GM12892 (cell line): ENCODE results near the gene PHF21B.

Experiments
- POLR2A ChIP-seq: IDR thresholded peaks from 2 replicates; pipeline ENCODE4 v1.6.1; 2011; ENCODE audit warnings: low read depth, low read length, control low read depth
- POLR2AphosphoS5 ChIP-seq: IDR thresholded peaks from 2 replicates; pipeline ENCODE4 v1.6.1; 2011; ENCODE audit warnings: low read depth, low read length, control low read depth
- TAF1 ChIP-seq: IDR thresholded peaks from 2 replicates; pipeline ENCODE4 v1.6.1; 2011; ENCODE audit warnings: low read depth, mild to moderate bottlenecking, control low read depth, low read length, borderline replicate concordance

- no peak for TF ChIP-seq POLR2AphosphoS5
- TF ChIP-seq TAF1, result no peak
- no peak for TF ChIP-seq POLR2A
Observed at GRCh38 chr22:44848296-44848741, 161.5 kb downstream of the PHF21B start.
